Activated T-helper 1 cell treated with anti-CD3 and anti-CD28 coated beads, Interleukin-2, amount 50 U/mL, for 16 hours (primary cell): Measurements from ENCODE around the gene ICA1.
"Not testable (repeated sequence)": the region's sequence is repeated elsewhere in the genome, so short reads cannot be mapped to it uniquely, and the experiment has no call there.

Experiments
- DNase-seq, 2 donors: peaks; one replicate each; pipeline ENCODE4 v3.0.0-alpha.2; 2020; ENCODE audit warnings: low read depth in 1 of 2, low spot score in 1 of 2

ICA1 gene

DNA sequence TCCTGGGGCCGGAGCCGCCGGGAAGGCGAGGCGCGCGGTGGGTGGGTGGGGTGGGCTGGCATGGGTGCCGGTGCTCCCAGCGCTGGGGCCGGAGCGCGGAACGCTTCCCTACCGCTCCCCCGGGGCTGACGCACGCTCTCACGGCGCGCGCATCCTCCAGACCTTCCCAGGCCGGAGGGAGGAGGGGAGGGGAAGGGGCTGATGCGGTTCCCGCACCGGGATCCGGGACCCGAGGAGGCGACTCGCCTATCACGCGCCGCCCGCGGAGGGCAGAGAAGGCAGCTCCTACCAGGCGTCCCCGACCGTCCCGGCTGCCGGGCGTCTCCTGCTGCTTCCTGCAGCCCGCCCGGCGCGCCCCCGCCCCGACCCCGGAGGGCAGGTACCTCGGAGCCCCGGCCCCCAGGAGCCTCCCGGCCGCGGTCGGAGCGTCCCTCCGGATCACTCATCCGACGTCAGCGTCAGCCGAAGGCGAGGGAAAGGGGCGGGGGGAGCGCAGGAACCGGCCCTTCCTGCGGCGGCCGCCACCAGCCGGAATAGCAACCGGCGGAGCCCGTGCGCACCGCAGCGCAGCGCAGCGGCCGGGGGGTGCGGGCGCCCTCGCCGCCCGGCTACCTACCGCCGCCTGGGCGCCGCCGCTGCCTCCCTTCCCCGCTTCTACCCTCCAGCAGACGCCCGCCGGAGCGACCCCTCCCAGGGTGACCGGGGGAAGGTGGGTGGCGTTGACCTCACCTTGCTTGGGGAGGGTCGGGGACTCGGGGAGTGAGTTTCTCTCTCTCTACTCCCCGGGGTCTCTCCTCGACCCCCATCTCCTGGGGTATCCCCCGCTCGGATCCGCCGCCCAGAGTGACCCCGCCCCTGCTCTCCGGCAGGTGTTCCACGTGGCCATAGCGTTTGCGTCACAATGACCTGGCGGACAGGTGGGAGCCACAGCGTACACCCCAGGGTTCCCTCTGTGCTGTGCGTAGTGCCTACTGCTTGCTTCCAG lies at the start of gene ICA1:
Gene ICA1, minus strand, starts transcription at position 457 of the 985 bp plus-strand sequence. CDS start 26,241 bp downstream, outside the sequence.
- no peak for DNase-seq

DNA sequence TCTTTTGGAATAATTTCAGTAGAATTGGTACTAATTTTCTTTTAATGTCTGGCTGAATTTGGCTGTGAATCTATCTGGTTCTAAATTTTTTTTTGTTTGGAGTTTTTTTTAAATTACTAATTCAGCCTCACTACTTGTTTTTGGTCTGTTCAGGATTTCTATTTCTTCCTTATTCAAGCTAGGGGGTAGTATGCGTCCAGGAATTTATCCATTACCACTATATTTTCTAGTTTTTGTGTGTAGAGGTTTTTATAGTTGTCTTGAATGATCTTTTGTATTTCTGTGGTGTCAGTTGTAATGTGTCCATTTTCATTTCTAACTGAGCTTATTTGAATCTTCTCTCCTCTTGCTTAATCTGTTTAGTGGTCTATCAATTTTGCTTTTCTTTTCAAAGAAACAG lies 48.9 kb upstream of the ICA1 start:
- no peak for DNase-seq

DNA sequence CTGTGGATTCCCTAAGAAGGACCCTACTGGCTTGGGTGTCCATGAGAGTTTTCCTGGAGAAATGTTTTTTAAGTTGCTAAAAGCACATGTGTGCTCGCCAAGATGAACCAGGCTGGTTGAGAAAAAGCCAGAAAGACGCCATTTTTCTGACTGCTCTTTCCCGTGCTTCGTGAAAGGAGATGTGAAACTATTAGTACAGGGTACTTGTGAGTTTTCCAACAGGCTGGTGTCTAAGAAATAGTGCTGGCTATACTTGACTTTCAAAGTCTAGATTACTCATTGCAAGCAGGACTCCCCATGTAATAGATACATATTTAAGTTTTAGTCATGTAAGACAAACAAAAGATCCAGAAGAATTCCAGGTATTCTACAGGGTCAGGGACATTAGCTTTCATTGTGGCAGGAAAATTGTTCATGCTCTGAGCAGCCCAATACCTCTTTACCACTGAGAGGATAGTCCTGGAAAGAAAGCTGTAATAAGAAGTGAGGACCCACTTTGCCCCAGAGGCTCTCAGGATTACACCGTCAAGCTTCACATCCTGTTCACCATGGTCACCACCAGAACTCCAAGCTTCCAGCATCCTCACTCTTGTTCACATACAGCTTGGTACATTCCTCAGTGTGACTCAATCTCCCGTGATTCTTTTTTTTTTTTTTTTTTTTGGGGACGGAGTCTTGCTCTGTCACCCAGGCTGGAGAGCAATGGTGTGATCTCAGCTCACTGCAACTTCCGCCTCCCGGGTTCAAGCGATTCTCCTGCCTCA lies 43.8 kb upstream of the ICA1 start:
- DNase-seq: no peak

DNA sequence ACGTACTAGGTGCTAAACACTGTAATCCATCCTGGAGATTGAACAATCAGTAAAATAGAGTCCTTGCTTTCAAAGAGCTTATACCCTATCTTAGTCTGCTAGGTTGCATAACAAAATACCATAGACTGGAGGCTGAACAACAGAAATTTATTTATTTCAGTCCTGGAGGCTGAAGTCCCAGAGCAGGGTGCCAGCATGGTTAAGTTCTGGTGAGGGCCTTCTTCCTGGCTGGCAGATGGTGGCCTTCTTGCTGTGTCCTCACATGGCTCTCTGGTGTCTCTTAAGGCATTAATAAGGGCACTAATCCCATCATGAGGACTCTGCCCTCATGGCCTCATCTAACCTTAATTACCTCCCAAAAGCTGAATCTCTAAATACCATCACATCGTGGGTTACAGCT lies 43.1 kb upstream of the ICA1 start:
- no peak for DNase-seq

DNA sequence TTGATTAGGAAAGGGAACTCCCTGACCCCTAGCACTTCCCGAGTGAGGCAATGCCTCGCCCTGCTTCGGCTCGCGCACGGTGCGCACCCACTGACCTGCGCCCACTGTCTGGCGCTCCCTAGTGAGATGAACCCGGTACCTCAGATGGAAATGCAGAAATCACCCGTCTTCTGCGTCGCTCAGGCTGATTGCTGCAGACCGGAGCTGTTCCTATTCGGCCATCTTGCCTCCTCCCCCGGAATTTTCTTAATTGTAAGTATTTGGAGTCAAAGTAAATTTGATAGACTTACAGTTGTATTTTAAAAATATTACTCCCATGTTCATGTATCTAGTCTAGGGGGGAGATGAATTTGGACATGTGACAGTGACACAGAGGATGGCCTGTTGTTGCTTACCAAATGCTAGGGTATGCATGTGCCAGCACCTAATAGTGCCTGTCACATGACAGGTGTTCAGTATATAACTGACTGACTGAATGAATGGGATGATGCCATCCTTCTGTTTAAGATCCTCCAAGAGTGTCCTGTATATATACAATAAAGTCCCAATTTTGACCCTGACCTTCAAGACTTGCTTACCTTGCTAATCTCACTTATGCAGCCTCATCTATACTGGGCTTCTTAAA lies 42.0 kb upstream of the ICA1 start:
- no peak for DNase-seq

DNA sequence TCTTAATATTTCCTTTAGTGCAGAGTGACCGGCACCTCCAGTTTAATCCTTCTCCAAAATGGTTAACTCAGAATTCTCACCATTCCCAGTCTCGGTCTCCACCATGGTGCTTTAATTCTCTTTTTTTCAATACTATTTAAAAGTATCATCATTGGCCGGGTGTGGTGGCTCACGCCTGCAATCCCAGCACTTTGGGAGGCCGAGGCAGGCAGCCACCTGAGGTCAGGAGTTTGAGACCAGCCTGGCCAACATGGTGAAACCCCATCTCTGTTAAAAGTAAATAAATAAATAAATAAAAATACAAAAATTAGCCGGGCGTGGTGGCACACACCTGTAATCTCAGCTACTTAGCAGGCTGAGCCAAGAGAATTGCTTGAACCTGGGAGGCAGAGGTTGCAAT lies 35.1 kb upstream of the ICA1 start:
- DNase-seq: not testable (repeated sequence)

DNA sequence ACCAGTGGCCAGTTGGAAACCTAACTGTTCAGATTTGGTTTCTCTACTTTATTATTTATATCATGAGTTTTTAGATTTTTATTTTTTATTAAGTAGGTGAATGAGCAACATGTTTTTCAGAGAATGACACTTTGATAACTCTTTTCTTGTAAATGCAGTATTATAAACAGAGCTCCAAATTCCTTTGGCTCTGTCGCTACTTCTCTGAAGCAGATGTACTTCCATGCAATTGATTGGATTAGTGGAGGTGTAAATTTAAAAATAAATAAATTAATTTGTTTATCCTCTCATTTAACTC lies 34.3 kb upstream of the ICA1 start:
- DNase-seq: no peak

DNA sequence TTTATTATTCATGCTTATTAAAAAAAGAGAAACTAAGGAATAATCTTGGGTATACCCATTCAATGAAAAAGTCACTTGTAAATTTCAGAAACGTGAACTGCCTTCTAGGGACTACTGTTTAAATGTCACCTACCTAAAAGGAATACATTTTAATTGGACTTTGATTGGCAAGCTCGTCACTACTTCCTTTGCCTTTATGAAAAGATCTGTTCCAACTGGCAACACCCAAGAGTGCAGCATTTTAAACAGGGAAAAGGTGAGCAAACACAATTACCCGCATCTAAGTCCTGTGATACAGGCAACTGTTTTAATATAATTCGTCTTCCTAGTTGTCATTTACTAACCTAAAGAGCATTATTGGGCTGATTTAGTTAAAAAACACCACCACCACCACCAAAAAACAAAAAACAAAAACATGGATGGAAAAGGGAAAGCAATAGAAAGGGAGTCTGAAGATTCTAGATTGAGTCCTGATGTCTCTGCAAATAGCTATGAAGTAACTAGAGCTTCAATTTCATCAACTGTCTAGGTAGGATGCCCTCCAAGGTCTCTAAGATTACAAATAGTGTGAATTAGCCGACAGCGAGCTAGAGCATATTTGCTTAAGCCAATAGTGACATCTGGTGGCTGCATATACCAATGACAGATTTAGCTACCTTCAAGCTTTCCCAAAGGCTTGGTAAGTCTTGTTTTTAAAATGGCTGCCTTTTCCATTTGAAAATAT lies 33.8 kb upstream of the ICA1 start:
- DNase-seq: no peak

DNA sequence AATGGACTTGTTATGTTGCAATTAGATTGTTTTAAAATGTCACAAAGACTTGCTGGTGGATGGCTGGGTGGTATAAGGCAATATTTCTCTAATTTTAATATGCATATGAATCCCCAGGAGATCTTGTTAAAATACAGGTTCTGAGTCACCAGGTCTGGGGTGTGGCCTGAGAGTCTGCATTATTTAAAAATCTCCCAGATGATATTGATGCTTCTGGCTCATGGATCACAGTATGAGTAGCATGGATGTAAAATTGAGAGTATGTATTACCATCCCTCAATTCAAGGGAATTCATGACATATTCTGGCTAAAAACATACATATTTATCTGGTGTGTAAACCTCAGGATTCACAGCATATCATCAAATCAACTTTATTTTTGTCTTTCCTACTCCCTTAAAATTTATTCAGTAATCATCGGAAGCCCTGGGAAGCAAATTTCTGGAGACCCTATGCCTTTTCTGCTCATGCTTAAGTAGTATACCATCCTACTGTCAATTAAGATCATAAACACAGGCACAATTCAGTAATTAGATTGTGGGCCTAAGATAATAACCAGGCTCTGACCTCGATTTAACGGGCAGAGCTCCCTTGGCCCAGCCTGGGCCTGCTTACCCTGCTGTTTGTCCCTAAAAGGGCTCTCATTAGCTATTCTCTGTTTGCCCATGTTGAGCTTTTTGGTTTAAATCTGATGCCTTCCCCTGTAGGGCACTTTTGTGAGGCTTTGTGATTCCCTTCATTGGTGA lies 29.6 kb upstream of the ICA1 start:
- no peak for DNase-seq

DNA sequence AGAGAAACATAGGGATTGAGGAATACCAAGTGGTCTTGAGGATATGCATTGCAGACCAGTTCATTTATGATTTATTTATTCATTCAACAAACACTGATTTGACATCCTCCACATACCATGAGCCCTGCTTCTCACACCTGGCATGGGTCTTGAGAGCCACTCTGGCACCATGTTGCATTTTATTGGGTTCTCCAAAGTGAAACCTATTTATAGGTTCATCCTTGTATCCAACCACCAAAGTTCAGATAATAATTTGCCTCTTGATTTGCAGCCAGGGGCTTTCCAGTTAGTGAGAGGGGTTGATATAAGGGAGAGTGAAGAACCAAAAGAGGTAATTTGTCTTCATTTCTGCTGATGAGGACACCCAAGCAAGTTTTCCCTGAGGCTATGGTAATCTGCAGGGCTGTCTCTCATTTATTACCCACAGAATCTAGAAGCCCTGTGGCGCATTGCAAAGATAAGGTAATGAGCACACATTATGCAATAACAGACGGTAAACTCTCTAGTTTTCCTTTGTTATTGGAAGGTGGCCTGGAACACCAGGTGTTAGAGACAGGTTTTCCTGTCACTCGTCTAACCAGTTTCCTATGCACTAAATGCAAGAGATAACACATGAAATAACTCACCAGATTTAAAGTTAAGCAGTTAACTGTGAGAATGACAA lies 28.8 kb upstream of the ICA1 start:
- DNase-seq: no peak

DNA sequence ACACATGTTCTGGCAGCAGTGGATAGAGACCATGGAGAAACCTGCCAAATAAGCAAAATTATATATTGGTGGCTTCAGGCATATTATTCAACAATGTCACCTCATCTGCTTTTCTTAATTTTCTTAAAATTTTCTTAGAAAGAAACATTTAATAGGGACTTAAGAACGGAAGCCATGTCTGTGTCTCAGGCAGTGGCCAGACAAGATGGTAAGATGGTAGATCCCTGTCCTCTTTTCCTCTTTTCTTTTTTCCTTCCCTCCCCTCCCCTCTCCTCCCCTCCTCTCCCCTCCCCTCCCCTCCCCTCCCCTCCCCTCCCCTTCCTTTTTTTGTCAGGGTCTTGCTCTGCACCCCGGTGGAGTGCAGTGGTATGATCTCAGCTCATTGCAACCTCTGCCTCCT lies 24.2 kb upstream of the ICA1 start:
- no peak for DNase-seq

DNA sequence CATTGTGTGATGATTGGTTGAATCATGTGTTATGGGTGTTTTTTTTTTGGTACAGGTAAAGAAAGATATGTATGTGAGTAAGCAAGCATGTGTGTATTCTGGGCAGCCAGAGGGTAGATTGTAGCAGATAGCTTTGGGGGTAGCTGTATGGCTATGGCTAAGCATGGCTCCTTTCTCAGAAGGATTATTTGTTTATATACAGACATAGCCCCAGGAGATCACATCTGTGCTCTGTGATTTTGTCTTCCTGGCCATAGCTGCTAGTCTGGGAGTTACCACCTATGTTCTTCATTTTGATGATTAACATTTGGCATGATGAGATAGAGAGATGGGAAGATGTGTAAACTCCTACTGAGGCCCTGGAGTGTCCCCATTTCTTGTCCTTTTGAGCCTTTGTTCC lies 23.2 kb upstream of the ICA1 start:
- no peak for DNase-seq

DNA sequence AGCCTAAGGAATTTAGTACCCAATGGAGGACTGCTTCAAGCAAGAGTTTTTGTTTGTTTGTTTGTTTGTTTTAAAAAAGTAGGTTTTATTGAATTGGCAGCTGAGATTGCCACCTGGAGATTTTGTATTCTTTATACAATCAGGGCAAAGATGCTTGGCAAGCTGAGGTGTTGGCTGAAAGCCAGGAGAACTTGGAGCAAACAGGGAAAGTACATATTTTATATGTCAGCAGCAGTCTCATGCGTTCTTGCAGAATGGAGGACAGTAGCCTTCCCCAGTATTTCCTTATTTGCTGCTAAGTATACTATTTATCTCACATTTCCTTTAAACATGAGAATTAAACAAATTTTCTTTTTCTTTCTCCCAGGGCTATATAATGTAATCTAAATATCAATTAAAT lies 22.6 kb upstream of the ICA1 start:
- no peak for DNase-seq

DNA sequence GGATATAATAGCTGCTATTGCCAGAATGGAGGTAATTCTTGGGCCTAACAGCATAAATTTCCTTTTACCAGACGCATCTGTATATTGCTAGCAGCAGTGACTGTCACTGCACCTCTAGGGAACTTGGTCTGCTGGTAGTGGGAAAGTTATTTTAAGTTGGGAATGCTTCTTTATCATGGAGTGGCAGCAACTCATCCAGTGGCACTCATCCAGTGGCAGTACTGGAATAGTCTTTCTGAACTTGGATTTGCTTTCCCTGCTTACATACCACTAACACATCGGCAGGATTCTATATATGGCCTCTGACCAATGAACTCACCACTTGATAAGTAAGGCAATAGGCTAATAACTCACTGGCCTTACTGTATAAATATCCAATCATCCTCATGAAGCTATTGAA lies 22.0 kb upstream of the ICA1 start:
- DNase-seq: no peak

DNA sequence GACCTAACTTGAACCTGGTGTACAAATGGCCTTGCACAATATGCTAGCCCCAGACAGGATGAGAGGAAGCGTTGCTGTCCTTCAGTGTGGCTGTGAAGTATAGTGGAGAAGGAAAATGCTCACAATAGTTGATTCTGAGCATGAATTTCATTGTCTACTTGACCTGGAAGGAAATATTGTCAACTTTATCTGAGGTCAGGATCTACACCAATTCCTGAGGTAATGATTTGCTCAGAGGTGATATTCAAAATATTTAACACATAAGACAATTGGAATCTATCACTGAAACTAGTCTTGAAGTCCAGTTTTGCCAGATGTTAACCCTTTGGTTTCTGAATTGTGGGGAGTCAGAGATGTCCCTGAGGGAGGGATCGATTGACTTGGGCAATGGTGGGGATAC lies 20.9 kb upstream of the ICA1 start:
- DNase-seq: no peak

DNA sequence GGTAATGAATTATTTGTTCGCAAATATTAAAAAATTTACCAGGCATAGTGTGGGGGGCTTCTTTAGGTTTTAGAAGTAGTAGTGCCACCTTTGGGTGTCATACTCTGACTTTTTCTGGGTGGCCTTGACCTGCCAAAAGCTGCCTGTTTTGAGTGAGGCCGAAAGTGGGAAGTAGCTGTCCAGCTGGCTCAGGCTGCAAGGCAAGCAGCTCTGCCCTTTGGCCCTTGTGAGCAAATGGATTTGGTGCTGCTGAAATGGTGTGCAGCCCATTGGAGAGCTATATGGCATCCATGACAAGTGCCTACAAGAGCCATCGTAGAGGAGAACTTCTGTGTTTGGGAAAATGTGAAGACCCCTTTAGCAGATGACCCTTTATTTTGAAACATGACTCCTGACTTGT lies 20.2 kb upstream of the ICA1 start:
- DNase-seq: no peak

DNA sequence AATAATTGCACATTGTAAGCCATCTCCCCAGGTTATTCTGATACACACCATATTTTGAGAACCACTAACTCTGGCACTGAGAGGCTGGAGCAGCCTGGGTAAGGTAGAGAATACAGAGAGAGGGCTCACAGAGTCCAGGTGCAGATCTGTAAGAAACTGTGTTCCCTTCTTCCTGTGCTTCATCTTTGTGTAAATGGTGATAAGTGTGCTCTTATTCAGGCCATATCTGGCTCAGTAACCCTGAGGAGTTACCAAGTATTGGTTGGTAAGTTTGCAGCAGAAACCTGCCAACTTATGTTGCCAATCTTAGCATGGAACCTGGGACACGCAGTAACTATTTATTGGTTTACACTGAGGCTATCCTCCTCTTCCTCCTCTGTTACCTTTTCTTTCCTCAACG lies 16.2 kb upstream of the ICA1 start:
- no peak for DNase-seq

DNA sequence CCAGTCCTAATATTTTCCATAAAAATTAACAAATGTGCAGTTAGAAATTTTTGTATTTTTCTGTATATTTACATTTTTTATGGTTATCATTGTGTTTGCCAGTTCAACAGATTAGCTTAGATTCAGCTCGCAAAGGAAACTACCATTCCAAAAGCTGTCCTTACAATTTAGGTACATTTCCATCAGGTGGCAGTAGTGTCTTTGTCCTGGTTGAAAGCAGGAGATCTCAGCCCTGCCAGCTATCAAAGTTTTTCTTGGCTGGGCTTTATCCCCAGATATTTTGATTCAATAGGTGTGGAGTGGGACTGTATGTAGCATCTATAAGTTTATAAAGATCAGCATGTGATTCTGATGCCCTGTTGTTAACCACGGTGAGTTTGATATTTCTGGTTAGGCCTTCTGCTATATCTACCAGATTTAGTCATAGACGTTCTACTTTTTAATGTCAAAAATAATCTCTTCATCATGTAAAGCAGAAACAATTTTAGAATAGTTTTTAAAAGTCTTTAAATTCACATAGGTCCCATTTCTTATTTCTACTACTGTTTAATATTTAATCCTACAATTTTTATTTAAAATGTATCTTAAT lies 15.5 kb upstream of the ICA1 start:
- no peak for DNase-seq

DNA sequence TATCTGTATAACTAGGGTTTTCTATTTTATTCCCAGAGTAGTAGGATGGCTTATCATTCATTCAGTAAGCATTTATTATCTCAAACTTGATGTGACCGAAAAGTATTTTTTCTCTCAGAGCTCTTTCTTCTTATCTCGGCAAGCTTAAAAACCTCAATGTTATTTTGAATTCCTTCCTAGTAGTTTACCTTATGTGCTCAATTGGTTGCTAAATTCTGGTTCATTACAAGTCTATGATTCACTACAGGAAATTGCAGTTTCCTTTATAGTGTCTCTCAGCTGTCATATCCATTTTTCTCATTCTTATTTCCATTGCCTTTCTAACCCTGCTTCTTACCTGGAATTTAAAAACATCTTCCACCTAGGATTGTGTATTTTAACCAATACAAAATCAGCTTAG lies 12.6 kb upstream of the ICA1 start:
- no peak for DNase-seq

DNA sequence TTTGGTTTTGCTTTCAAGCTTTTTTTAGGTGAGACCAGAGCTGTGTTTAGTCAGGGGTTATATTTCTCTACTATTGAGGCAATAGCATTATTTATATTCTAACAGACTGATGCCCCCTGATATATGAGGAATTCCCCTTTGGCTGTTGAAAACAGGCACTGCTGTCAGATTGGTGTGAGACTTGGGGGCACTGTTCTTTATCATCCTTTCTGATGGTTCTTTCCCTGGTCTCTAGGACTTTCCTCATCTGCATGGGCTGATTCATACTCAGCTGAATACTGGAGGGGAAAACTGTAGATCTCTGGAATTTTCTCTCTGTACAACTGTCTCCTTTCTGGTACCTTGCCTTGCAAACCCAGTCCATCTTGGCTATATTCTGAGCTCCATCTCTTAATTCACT lies 10.0 kb upstream of the ICA1 start:
- DNase-seq: no peak
